ENCODE results near the gene IL1RL2.

IL1RL2 gene

GRCh38 chr2:102184568-102184967 lies 2.3 kb upstream of the IL1RL2 start:
- no peak for TF ChIP-seq Cebpa-rat (IDR thresholded peaks at IDR 0.05)
- peaks cover 9 to 20% (median 15%) of the 10 kb centered on the region in 11 experiments for H3K9me3 ChIP-seq (replicated peaks in 1 of 11)
- no peak overlapping the region for H3K9ac ChIP-seq
- no peak overlapping the region for H3K4me2 ChIP-seq
- no peaks in the 10 kb centered on the region for H3K4me1 ChIP-seq
- H4K20me1 ChIP-seq: no peaks in the 10 kb centered on the region
- H3K36me3 ChIP-seq: no peaks in the 10 kb centered on the region
- no peaks in the 10 kb centered on the region; a peak in 1 of 22 replicates for H3K27me3 ChIP-seq
- H3K4me3 ChIP-seq: no peak overlapping the region
- H3K27ac ChIP-seq: no peak overlapping the region

GRCh38 chr2:102185347-102185746 lies 1.5 kb upstream of the IL1RL2 start:
- no peak overlapping the region for H3K4me2 ChIP-seq
- no peaks in the 10 kb centered on the region for H3K36me3 ChIP-seq
- H3K9ac ChIP-seq: no peak overlapping the region
- no peak overlapping the region for H3K27ac ChIP-seq
- H3K27me3 ChIP-seq: no peaks in the 10 kb centered on the region; a peak in 1 of 22 replicates
- no peaks in the 10 kb centered on the region for H3K4me1 ChIP-seq
- no peak overlapping the region for H3K4me3 ChIP-seq
- no peak for TF ChIP-seq Cebpa-rat (IDR thresholded peaks at IDR 0.05)
- peaks cover 9 to 20% (median 15%) of the 10 kb centered on the region in 11 experiments for H3K9me3 ChIP-seq (replicated peaks in 1 of 11)
- no peaks in the 10 kb centered on the region for H4K20me1 ChIP-seq

GRCh38 chr2:102187496-102188150 lies 800 bp downstream of the IL1RL2 start:
- Histone ChIP-seq H3K27me3 (no peaks in the 10 kb centered on the region; a peak in 1 of 22 replicates), H3K4me3 (no peak overlapping the region), H3K9ac (no peak overlapping the region), H3K4me2 (no peak overlapping the region), H3K9me3 (replicated peaks in 1 of 11) (peaks cover 9 to 20% (median 15%) of the 10 kb centered on the region in 11 experiments), H3K27ac (no peak overlapping the region), H3K4me1 (no peaks in the 10 kb centered on the region), H3K36me3 (no peaks in the 10 kb centered on the region), H4K20me1 (no peaks in the 10 kb centered on the region)
- TF ChIP-seq Cebpa-rat (IDR thresholded peaks at IDR 0.05): no peak

- Histone ChIP-seq H4K20me1 (no peaks in the 10 kb centered on the region), H3K4me1 (no peaks in the 10 kb centered on the region), H3K9me3 (replicated peaks in 1 of 11) (peaks cover 9 to 20% (median 15%) of the 10 kb centered on the region in 11 experiments), H3K27me3 (no peaks in the 10 kb centered on the region; a peak in 1 of 22 replicates), H3K9ac (no peak overlapping the region), H3K4me3 (no peak overlapping the region), H3K27ac (no peak overlapping the region), H3K36me3 (no peaks in the 10 kb centered on the region), H3K4me2 (no peak overlapping the region)
- no peak for TF ChIP-seq Cebpa-rat (IDR thresholded peaks at IDR 0.05)
Measured at GRCh38 chr2:102190430-102191107, 3.7 kb downstream of the IL1RL2 start.

GRCh38 chr2:102191501-102191900 lies 4.7 kb downstream of the IL1RL2 start:
- H3K4me2 ChIP-seq: no peak overlapping the region
- no peaks in the 10 kb centered on the region for H3K36me3 ChIP-seq
- no peak overlapping the region for H3K4me3 ChIP-seq
- H3K27ac ChIP-seq: no peak overlapping the region
- no peaks in the 10 kb centered on the region for H4K20me1 ChIP-seq
- H3K9me3 ChIP-seq (replicated peaks in 1 of 11): peaks cover 9 to 18% (median 15%) of the 10 kb centered on the region in 11 experiments
- H3K27me3 ChIP-seq: no peaks in the 10 kb centered on the region; a peak in 1 of 22 replicates
- no peaks in the 10 kb centered on the region for H3K4me1 ChIP-seq
- no peak for TF ChIP-seq Cebpa-rat (IDR thresholded peaks at IDR 0.05)
- no peak overlapping the region for H3K9ac ChIP-seq

GRCh38 chr2:102193074-102193473 lies 6.3 kb downstream of the IL1RL2 start:
- Histone ChIP-seq H3K27ac (no peak overlapping the region), H3K27me3 (no peaks in the 10 kb centered on the region), H3K4me1 (no peaks in the 10 kb centered on the region), H3K4me2 (no peak overlapping the region), H3K4me3 (no peak overlapping the region), H3K9ac (no peak overlapping the region), H3K9me3 (replicated peaks in 1 of 11) (peaks cover 0 to 2% (median 0%) of the 10 kb centered on the region in 11 experiments; a peak in 3 of 22 replicates), H3K36me3 (no peaks in the 10 kb centered on the region), H4K20me1 (no peaks in the 10 kb centered on the region)
- TF ChIP-seq Cebpa-rat (IDR thresholded peaks at IDR 0.05): no peak

GRCh38 chr2:102194609-102195268 lies 7.9 kb downstream of the IL1RL2 start:
- Histone ChIP-seq H3K4me2 (no peak overlapping the region), H3K36me3 (no peaks in the 10 kb centered on the region), H3K27ac (no peak overlapping the region), H3K4me3 (no peak overlapping the region), H3K9ac (no peak overlapping the region), H4K20me1 (no peaks in the 10 kb centered on the region), H3K27me3 (no peaks in the 10 kb centered on the region), H3K4me1 (no peaks in the 10 kb centered on the region), H3K9me3 (replicated peaks in 1 of 11) (no peaks in the 10 kb centered on the region)
- no peak for TF ChIP-seq Cebpa-rat (IDR thresholded peaks at IDR 0.05)

GRCh38 chr2:102197389-102198137 lies 10.7 kb downstream of the IL1RL2 start:
- TF ChIP-seq Cebpa-rat (IDR thresholded peaks at IDR 0.05): no peak

GRCh38 chr2:102200539-102200938 lies 13.7 kb downstream of the IL1RL2 start:
- Histone ChIP-seq H3K36me3 (no peaks in the 10 kb centered on the region), H3K27me3 (no peaks in the 10 kb centered on the region), H4K20me1 (no peaks in the 10 kb centered on the region), H3K9ac (no peak overlapping the region), H3K9me3 (replicated peaks in 1 of 11) (peaks cover 0 to 15% (median 9%) of the 10 kb centered on the region in 11 experiments; a peak in 9 of 22 replicates), H3K4me2 (no peak overlapping the region), H3K27ac (no peak overlapping the region), H3K4me3 (no peak overlapping the region), H3K4me1 (no peaks in the 10 kb centered on the region)
- no peak for TF ChIP-seq Cebpa-rat (IDR thresholded peaks at IDR 0.05)

More at GRCh38 chr2:102197389-102198137, 10.7 kb downstream of the IL1RL2 start:
- H3K4me3 ChIP-seq: no peak overlapping the region
- H4K20me1 ChIP-seq: no peaks in the 10 kb centered on the region
- no peak overlapping the region for H3K9ac ChIP-seq
- H3K27me3 ChIP-seq: no peaks in the 10 kb centered on the region
- no peaks in the 10 kb centered on the region for H3K36me3 ChIP-seq
- no peak overlapping the region for H3K4me2 ChIP-seq
- no peaks in the 10 kb centered on the region for H3K9me3 ChIP-seq (replicated peaks in 1 of 11)
- H3K4me1 ChIP-seq: no peaks in the 10 kb centered on the region
- no peak overlapping the region for H3K27ac ChIP-seq
